T47D (cell line): ENCODE results near the gene DEFB131A.
"Not testable (repeated sequence)": the region's sequence is repeated elsewhere in the genome, so short reads cannot be mapped to it uniquely, and the experiment has no call there.

ENCODE experiments used
- DNase-seq, 2 experiments: peaks; one replicate each; pipeline versions ENCODE4 v3.0.0 to v3.0.0-alpha.2; 2011 to 2012; ENCODE audit warnings: low read depth in 1 of 2, low spot score in 1 of 2
- in situ Hi-C: cut with HindIII; loops from 2 replicates; pipeline ENCODE4 v1.10.0; 2016; ENCODE audit warnings: low sequenced_read_pairs, low pct_unique_long_range_greater_than_20kb

Gene DEFB131A

DNA sequence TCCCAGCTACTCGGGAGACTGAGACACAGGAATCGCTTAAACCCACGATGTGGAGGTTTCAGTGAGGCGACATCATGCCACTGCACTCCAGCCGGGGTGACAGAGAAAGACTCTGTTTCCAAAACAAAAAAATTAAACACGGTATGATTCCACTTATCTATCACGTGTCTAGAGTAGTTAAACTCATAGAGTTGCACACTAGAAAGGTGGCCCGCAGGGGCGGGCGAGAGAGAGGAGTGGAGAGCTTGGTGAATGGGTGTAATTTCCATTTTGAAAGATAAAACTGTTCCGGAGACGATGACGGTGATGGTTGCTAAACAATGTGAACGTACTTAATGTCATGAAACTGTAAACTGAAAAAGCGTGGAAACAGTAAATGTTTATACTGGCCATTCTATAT, 44.6 kb downstream of the DEFB131A start:
- DNase-seq, in situ Hi-C loops: not testable (repeated sequence)

DNA sequence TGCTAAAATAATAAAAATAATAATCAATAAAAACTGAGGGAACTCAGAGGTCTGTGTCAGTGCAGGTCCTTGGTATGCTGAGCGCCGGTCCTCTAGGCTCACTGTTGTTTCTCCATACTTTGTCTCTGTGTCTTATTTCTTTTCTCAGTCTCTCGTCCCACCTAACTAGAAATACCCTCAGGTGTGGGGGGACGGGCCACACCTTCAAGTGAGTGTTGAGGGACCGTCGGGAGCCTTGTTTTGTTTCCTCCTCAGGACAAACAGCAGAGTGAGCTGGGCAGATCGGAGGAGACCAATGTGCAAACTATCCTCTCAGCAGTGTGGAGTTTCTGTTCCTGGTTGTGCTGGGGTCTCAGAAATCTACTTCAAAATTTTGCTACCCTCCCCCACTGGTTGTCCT, 46.3 kb downstream of the DEFB131A start:
- in situ Hi-C loops, DNase-seq: not testable (repeated sequence)

- in situ Hi-C loops, DNase-seq: not testable (repeated sequence)
Measured at GRCh38 chr4:9490986-9491385, 46.8 kb downstream of the DEFB131A start.

DNA sequence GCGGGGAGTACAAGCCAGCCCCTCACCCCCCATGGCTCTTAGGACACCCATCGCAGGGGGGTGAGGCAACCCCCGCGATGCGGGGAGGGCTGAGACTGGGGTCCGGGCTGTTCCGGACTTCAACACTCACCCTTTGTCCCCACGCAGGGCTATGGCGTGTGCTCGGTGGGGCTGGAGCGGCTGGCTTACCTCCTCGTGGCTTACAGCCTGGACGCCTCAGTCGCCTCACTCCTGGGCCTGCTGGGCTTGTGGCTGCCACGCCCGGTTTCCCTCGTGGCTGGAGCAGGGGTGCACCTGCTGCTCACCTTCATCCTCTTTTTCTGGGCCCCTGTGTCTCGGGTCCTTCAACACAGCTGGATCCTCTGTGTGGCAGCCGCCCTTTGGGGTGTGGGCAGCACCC, 49.4 kb downstream of the DEFB131A start:
- in situ Hi-C loops, DNase-seq: not testable (repeated sequence)

DNA sequence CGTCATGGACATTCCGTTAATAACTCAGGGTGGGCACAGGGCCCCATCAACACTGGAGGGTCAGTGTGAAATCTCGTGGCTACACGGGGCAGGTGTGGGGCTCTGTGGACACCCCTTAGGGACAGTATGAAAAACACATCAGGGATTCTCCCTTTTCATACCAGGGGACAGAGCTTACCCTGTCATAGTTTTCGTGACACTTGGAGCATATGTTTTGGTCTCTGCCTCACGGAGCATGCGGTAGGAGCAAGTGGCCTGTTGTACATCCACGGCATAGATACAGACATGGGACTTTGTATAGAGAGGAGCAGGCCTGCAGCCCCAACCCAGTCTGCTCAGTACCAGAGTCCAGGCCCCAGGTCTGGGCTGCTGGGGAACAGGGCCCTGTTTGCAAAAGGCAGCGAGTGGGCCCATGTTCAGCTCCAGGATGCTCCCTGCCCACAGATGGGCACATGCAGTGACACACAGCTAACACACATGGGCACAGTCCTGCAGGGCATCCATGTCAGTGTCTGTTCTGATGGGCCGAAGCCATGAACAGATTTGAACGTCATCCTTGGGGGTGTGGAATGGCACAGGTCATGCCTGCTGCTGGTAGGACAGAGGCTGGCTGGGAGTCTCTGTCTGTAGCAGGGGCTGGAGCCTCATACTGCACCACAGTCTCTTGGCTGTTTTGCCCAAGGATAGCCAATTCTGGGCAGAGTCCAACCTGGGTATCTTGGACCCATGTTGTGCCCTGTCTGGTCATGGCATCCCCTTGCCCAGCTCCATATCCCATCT, 50.2 kb downstream of the DEFB131A start:
- in situ Hi-C loops: not testable (repeated sequence)

DNA sequence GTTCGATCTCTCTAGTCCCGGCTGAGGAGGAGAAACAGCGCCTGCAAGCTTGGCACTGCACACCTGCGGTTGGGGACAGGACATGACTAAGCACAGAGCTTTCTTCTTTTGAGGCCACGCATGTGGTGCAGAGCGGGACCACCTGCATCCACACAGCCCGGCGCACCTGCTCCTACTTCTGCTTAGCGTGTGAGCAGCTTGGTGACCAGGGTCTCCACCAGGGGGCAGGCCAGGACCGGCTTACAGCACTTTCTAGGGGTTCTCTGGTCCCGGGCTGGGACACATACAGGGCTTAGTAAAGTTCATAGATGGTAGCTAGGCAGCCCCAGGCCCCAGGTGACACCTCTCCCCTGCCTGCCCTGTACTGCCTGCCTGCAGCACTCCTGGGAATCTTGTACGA, 51.2 kb downstream of the DEFB131A start:
- peak in 1 of 2 experiments; percentile 26 for DNase-seq
- in situ Hi-C loops: not testable (repeated sequence)

More for the DNA sequence above, 50.2 kb downstream of the DEFB131A start:
- DNase-seq: not testable (repeated sequence)

GRCh38 chr4:9497575-9498467, 53.6 kb downstream of the DEFB131A start:
- DNase-seq, in situ Hi-C loops: not testable (repeated sequence)

DNA sequence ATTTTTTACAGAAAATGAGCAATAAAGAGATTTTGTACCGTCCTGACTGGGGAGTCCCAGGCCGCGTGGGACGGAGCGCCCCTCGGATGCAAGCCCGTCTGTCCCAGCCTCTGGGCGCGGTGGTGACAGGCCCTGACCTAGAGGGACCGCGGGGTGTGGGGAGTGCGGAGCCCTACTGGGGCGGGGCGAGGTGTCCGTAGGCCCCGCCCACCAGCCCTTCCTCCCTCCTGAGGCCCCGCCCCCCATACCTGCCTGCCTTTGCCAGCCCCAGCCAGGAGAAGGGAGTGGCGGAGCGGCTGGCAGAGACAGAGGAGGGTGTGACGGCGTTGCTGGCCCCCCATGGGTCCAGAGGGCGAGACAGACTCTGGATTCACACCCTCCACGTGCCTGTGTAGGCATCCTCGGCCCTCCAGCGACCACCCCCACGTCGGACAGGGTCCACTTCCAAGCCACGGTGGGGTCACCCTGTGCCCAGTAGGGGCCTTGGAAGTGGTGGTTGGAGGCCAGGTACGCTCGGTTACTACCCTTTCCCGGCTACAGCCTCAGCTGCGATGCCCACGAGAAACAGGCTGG, 54.3 kb downstream of the DEFB131A start:
- in situ Hi-C loops, DNase-seq: not testable (repeated sequence)

DNA sequence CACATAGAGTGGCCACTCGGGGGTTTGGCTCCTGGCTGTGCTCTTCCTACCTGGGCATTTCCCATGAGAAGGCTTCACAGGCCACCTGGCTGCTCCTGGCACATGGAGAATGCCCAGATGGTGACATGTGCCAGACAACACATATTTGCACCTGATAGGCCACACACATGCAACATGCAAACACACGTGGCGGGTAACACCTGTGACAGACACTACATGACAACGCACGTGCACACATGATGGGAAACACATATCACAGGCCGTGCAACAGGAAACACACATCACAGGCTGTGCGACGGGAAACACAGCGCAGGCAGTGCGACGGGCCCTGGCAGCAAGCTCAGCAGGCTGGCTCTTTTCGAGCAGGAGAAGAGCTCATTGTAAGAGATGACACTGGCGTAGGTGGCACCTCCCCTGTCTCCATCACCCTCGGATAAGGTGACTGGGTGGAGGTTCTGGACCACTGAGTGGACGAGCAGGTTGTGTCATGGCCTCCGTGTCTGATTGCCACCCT, 55.8 kb downstream of the DEFB131A start:
- in situ Hi-C loops: not testable (repeated sequence)

More for the DNA sequence above, 55.8 kb downstream of the DEFB131A start:
- DNase-seq: not testable (repeated sequence)
